ENCODE measurements around the gene CIAO1. TPM values are rescaled to one million over a fixed set of nuclear protein-coding genes. Genes with fewer than 3 reads are reported as not detected.
"Not testable (repeated sequence)": the region's sequence is repeated elsewhere in the genome, so short reads cannot be mapped to it uniquely, and the experiment has no call there.

CIAO1 gene
- total RNA-seq, 3 donors from 2014 or later = 57.5 to 67.1 (median 60.6) TPM

DNA sequence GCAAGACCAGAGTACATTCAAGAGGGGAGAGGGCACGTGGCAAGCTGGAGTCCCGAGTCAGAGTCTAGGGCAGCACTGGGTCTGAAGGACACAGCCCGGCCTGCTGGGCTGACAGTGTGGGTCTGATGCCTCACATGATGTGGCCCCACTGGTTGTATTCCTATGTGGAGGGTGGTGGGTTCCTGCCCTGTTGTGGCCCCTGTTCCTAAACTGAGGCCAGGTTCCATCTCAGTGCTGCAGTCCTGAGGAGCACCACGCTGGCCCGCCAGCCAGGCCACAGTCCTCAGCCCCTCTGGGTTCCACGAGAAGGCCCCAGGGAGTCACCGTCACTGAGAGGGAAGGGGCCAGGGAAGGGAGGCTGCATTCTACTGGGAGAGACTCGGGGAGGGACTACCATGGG, 13.5 kb upstream of the CIAO1 start:
- peaks cover 8% of the 10 kb centered on the region for H3K36me3 ChIP-seq (ENCODE audit: low read depth)
- ATAC-seq (no peak), DNase-seq (peak in 1 of 3 donors; percentile 14)
- no peaks in the 10 kb centered on the region for H3K9me3 ChIP-seq
- no peaks in the 10 kb centered on the region for H3K4me1 ChIP-seq (ENCODE audit: low read depth)
- H3K4me3 ChIP-seq = no peak overlapping the region
- TF ChIP-seq, protein P1, sequence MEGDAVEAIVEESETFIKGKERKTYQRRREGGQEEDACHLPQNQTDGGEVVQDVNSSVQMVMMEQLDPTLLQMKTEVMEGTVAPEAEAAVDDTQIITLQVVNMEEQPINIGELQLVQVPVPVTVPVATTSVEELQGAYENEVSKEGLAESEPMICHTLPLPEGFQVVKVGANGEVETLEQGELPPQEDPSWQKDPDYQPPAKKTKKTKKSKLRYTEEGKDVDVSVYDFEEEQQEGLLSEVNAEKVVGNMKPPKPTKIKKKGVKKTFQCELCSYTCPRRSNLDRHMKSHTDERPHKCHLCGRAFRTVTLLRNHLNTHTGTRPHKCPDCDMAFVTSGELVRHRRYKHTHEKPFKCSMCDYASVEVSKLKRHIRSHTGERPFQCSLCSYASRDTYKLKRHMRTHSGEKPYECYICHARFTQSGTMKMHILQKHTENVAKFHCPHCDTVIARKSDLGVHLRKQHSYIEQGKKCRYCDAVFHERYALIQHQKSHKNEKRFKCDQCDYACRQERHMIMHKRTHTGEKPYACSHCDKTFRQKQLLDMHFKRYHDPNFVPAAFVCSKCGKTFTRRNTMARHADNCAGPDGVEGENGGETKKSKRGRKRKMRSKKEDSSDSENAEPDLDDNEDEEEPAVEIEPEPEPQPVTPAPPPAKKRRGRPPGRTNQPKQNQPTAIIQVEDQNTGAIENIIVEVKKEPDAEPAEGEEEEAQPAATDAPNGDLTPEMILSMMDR (IDR thresholded peaks at IDR 0.05) = no peak
- intact Hi-C loops (cut with DNase I, micrococcal nuclease) = no loop called here

DNA sequence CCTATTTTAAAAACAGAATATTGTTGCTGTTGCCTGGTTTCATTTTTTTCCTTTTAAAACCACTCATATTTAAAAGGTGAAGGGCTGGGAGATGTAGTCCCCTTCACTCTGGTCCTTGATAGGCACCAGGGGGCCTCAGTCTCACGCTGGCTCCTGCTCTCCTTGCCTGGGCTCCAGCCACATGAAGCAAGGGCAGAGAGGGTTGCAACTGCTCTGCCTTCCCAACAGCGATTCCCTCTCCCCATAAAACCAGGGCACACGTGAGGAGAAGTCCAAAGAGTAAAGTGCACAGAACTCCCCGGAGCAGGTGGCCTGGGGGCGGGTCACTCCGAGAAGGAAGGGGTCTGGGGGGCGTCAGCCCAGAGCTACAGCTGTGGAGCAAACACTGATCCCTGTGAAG, 13.0 kb upstream of the CIAO1 start:
- Histone ChIP-seq H3K4me1 (ENCODE audit: low read depth) (no peaks in the 10 kb centered on the region), H3K4me3 (no peak overlapping the region), H3K9me3 (no peaks in the 10 kb centered on the region), H3K36me3 (ENCODE audit: low read depth) (peaks cover 8% of the 10 kb centered on the region)
- intact Hi-C loops (cut with DNase I, micrococcal nuclease) = no loop called here
- TF ChIP-seq, protein P1 (IDR thresholded peaks at IDR 0.05) = no peak
- peak; percentile 14 for ATAC-seq
- peak in 1 of 3 donors; percentile 24 for DNase-seq

DNA sequence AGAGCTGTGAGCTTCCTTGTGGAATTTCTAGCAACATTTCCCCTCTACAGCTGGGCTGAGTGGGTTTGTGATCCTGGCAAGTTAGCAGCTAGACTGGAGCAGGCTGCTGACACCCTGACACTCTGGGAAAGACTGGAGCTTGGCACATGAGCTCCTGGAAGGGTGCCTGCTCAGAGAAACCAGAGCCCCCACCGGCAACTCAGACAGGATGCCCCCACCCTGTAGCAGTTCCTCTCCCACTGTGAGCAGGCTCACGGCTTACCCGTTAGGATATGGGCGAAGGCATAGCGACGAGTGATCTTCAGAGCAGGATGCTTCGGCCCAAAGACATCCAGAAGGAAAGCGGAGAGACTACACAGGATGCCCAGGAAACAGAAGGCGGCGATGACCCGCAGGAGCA, 11.5 kb upstream of the CIAO1 start:
- Histone ChIP-seq H3K9me3 (no peaks in the 10 kb centered on the region), H3K36me3 (ENCODE audit: low read depth) (peaks cover 8% of the 10 kb centered on the region), H3K4me3 (no peak overlapping the region), H3K4me1 (ENCODE audit: low read depth) (peaks cover 7% of the 10 kb centered on the region)
- ATAC-seq (no peak), DNase-seq (no peak)
- intact Hi-C loops (cut with DNase I, micrococcal nuclease) = no loop called here
- TF ChIP-seq, protein P1 (IDR thresholded peaks at IDR 0.05) = no peak

DNA sequence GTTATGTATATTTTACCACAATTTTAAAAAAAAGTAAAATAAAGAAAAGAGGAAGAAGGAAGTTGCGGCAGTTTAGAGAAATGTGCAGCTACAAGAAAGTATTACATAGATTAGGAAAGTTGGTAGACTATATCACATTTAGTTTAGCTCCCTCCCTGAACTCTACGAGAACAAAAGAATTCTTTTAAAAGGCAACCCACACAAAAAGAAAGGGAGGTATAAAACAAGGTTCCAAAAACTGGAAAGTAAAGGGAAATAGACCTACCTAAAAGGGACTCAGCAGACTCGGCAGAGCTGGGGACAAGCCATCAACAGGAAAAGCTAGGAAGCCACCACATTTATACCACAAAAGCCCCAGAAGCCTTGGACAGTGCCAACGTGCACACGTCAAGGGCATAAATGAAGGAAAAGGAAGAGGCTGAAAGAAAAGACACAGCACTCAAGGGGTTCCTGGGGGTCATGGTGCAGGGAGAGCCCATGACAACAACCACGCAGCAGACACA, 9.4 kb upstream of the CIAO1 start:
- H3K9me3 ChIP-seq = no peaks in the 10 kb centered on the region
- intact Hi-C loops (cut with DNase I, micrococcal nuclease) = no loop called here
- peaks cover 8% of the 10 kb centered on the region for H3K36me3 ChIP-seq (ENCODE audit: low read depth)
- peaks cover 27% of the 10 kb centered on the region for H3K4me1 ChIP-seq (ENCODE audit: low read depth)
- ATAC-seq (no peak), DNase-seq (no peak)
- TF ChIP-seq, protein P1 (IDR thresholded peaks at IDR 0.05) = no peak
- no peak overlapping the region for H3K4me3 ChIP-seq

DNA sequence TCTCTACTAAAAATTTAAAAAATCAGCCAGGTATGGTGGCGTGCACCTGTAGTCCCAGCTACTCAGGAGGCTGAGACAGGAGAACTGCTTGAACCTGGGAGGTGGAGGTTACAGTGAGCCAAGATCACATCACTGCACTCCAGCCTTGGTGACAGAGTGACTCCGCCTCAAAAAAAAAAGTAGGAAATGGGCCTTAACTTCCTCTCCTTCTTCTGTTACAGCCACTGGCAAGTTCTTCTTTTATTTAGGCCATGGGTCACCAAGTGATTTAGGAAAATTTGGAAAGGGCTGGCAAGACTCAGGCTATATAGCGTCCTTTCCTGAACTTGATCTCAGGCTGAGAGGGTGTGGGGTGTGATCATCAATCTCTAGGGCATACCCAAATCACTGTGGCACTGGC, 8.3 kb upstream of the CIAO1 start:
- DNase-seq; intact Hi-C loops (cut with DNase I, micrococcal nuclease); ATAC-seq; H3K4me3 ChIP-seq; H3K36me3 ChIP-seq (ENCODE audit: low read depth); H3K9me3 ChIP-seq: not testable (repeated sequence)
- H3K4me1 ChIP-seq (ENCODE audit: low read depth) = peaks cover 37% of the 10 kb centered on the region

DNA sequence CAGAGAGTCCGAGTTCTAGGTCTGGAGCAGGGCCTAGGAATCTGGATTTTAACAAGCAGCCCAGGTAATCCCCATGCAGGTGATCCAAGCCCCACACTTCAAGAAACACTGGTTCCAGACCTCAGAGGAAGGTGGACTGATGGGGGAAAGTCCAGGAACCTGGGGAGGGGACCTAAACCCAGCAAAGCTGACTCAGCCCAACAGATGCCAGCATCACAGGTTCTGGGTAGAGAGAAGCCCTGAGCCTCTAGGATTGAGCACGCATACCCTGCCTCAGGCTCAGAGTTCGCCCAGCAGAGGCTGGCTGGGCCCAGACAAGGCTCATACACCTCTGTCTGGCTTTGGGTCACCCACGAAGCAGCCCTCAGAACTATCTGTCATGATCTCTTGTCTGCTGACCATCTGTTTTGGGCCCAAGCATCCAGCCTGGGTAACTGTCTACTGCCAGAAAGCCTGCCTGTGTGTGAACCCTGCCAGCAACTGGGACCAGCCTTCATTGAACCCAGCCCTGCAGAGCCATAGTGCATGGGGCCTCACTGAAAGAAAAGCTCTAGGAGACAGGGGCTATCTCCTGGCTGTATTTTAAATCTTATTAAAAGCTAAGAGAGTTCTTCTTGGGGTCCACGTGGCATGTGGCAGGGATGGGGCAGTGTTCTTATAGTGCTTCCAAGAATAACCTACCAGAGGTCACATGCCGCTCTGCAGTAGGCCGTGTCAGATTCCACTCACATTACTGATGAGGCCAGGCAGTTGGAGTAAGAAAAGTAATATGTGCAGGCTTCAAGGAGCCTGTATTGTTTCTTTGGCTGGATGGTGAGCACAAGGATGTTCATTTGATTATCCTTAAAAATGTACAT, 7.6 kb upstream of the CIAO1 start:
- TF ChIP-seq, protein P1 (IDR thresholded peaks at IDR 0.05) = no peak
- peaks cover 4% of the 10 kb centered on the region for H3K36me3 ChIP-seq (ENCODE audit: low read depth)
- intact Hi-C loops (cut with DNase I, micrococcal nuclease) = no loop called here
- no peak for ATAC-seq
- DNase-seq = peak in 1 of 3 donors; percentile 28
- no peaks in the 10 kb centered on the region for H3K9me3 ChIP-seq
- H3K4me1 ChIP-seq (ENCODE audit: low read depth) = peaks cover 40% of the 10 kb centered on the region
- H3K4me3 ChIP-seq = no peak overlapping the region
